Measurements from ENCODE around the gene AHCTF1.
"Not testable (repeated sequence)": the region's sequence is repeated elsewhere in the genome, so short reads cannot be mapped to it uniquely, and the experiment has no call there.

AHCTF1 gene

DNA sequence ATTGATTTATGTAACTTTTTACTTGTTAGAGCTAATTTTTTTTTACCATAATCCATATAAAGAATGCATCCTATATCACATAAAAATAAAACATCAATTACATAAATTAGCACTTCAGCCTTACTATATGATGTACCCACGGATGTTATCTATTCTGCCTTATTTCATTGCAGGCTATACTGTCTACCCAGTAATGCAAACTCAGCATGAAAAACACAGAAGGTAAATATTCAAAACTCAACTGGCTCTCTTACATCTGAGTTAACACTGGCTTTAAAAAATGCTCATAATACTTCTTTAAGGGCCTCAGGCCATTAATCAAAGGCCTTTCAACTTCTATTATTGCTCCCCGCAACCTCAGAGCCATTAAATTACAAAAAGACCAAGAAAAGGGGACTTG is 65.8 kb downstream of the AHCTF1 start:
- no peak for DNase-seq (ENCODE audit: low read depth)
- no peak overlapping the region for H3K4me3 ChIP-seq (replicated peaks; ENCODE audit: low read depth, low read length)
- TF ChIP-seq, protein P1, sequence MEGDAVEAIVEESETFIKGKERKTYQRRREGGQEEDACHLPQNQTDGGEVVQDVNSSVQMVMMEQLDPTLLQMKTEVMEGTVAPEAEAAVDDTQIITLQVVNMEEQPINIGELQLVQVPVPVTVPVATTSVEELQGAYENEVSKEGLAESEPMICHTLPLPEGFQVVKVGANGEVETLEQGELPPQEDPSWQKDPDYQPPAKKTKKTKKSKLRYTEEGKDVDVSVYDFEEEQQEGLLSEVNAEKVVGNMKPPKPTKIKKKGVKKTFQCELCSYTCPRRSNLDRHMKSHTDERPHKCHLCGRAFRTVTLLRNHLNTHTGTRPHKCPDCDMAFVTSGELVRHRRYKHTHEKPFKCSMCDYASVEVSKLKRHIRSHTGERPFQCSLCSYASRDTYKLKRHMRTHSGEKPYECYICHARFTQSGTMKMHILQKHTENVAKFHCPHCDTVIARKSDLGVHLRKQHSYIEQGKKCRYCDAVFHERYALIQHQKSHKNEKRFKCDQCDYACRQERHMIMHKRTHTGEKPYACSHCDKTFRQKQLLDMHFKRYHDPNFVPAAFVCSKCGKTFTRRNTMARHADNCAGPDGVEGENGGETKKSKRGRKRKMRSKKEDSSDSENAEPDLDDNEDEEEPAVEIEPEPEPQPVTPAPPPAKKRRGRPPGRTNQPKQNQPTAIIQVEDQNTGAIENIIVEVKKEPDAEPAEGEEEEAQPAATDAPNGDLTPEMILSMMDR (IDR thresholded peaks at IDR 0.05; ENCODE audit: low read length, missing control alignments): no peak

DNA sequence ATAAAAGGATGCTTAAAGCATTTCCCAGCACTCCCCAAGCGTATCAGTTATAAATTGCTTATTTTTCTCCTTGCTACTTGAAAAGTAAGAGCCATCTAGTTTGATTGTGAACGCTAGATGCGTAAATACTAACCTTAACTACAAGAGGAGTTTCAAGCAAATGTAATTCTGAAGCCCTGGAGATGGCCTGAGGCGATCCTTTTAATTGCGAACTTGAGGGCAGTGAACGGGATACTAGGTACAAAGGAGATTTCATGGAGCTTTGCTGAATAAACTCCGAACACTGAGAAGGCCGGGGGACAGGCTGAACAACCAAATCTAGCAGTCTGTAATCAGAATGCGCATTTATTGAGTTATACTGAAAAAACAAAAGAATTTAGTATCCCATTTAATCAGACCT is 68.0 kb downstream of the AHCTF1 start:
- not testable (repeated sequence) for DNase-seq (ENCODE audit: low read depth); H3K4me3 ChIP-seq (replicated peaks; ENCODE audit: low read depth, low read length)

DNA sequence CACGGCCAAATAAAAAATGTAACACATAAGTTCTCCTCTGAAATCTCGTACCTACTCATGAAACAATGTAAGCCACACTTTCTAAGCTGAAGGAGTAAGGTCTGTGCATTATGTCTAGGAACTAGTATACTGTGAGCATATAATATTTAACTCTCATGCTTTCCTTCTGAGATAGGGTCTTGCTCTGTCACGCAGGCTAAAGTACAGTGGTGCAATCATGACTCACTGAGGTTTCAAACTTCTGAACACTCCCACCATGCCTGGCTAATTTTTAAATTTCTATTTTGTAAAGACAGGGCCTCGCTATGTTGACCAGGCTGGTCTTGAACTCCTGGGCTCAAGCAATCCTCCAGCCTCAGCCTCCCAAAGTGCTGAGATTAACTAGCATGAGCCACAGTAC is 71.3 kb downstream of the AHCTF1 start:
- no peak overlapping the region for H3K4me3 ChIP-seq (replicated peaks; ENCODE audit: low read depth, low read length)
- TF ChIP-seq, protein P1 (IDR thresholded peaks at IDR 0.05; ENCODE audit: low read length, missing control alignments): no peak
- DNase-seq (ENCODE audit: low read depth): peak; percentile 39

- no peak overlapping the region for H3K4me3 ChIP-seq (replicated peaks; ENCODE audit: low read depth, low read length)
- TF ChIP-seq, protein P1 (IDR thresholded peaks at IDR 0.05; ENCODE audit: low read length, missing control alignments): no peak
- no peak for DNase-seq (ENCODE audit: low read depth)
Observed at GRCh38 chr1:246856371-246856770, 75.4 kb downstream of the AHCTF1 start.

- not testable (repeated sequence) for DNase-seq (ENCODE audit: low read depth); H3K4me3 ChIP-seq (replicated peaks; ENCODE audit: low read depth, low read length)
Observed at GRCh38 chr1:246850640-246851039, 81.1 kb downstream of the AHCTF1 start.

DNA sequence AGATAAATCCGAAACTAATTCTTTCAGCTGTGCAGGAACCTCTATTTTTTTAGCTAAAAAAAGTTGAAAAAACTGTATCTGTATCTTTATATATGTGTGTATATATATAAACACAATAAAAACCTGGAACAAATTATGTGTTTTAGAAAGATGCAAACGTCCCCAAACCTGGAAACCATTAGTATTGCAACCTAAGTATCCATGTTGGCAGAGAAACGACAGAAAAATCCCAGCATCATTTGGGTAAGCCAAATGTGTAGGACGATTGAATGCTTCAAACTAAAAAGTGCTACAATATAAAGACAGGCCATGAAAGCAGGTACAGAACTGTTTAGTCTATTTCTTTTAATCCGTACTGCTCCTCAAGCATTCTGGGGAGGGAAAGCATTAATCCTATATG is 87.9 kb downstream of the AHCTF1 start:
- DNase-seq (ENCODE audit: low read depth): no peak
- TF ChIP-seq, protein P1 (IDR thresholded peaks at IDR 0.05; ENCODE audit: low read length, missing control alignments): no peak
- no peak overlapping the region for H3K4me3 ChIP-seq (replicated peaks; ENCODE audit: low read depth, low read length)

DNA sequence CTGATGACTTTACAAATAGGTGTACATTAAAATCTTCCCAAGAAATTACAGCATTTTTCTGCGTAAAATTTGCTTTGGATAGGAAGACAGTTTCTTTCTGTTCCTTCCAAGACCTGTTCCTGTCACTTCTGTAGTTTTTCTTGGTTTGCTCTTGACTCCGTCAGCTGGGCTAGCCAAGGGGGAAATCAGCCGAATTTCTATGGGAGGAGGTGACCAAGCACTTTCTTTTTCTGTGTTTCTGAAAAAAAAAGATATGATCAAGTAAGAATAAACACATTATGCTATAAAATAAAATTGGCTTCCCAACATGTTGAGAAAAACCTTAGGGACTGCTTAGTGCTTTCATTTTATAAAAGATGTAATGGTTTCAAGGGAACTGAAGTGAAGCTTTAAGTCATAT is 91.0 kb downstream of the AHCTF1 start:
- DNase-seq (ENCODE audit: low read depth); H3K4me3 ChIP-seq (replicated peaks; ENCODE audit: low read depth, low read length): not testable (repeated sequence)

GRCh38 chr1:246838118-246838456 is 93.7 kb downstream of the AHCTF1 start:
- TF ChIP-seq, protein P1 (IDR thresholded peaks at IDR 0.05; ENCODE audit: low read length, missing control alignments): no peak
- H3K4me3 ChIP-seq (replicated peaks; ENCODE audit: low read depth, low read length): no peak overlapping the region
- no peak for DNase-seq (ENCODE audit: low read depth)
